ENCODE data around the gene SESN3.

GRCh38 chr11:95156133-95156721 is 74.8 kb downstream of the SESN3 start:
- no peak for TF ChIP-seq POLR2A (IDR thresholded peaks at IDR 0.05; ENCODE audit: low read depth)
- TF ChIP-seq POLR2AphosphoS5 (IDR thresholded peaks at IDR 0.05): no peak
